Measurements from ENCODE around the gene PPM1B. TPM values are rescaled to one million over a fixed set of nuclear protein-coding genes. Genes with fewer than 3 reads are reported as not detected.

PPM1B gene
- total RNA-seq, 1 donor from 2014 or later = 36.2 TPM

DNA sequence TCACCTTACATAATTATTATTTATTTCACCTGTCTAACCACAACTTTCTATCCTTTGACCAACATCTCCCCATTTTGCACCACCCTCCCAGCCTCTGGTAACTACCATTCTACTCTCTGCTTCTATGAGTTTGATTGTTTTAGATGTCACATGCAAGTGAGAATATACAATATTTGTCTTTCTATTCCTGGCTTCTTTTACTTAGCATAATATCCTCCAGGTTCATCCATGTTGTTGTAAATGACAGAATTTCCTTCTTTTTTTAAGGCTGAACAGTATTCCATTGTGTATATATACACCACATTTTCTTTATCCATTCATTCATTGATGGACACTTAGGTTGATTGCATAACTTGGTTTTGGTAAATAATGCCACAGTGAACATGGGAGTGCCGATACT lies 24.0 kb downstream of the PPM1B start:
- H3K27ac Mint-ChIP-seq (ENCODE audit: unreplicated experiment) = no peak overlapping the region
- peaks cover 3% of the 10 kb centered on the region for H3K36me3 Mint-ChIP-seq (ENCODE audit: unreplicated experiment)
- TF ChIP-seq, protein P1, sequence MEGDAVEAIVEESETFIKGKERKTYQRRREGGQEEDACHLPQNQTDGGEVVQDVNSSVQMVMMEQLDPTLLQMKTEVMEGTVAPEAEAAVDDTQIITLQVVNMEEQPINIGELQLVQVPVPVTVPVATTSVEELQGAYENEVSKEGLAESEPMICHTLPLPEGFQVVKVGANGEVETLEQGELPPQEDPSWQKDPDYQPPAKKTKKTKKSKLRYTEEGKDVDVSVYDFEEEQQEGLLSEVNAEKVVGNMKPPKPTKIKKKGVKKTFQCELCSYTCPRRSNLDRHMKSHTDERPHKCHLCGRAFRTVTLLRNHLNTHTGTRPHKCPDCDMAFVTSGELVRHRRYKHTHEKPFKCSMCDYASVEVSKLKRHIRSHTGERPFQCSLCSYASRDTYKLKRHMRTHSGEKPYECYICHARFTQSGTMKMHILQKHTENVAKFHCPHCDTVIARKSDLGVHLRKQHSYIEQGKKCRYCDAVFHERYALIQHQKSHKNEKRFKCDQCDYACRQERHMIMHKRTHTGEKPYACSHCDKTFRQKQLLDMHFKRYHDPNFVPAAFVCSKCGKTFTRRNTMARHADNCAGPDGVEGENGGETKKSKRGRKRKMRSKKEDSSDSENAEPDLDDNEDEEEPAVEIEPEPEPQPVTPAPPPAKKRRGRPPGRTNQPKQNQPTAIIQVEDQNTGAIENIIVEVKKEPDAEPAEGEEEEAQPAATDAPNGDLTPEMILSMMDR (IDR thresholded peaks at IDR 0.05) = no peak
- no peaks in the 10 kb centered on the region for H3K9me3 Mint-ChIP-seq (ENCODE audit: unreplicated experiment)
- DNase-seq (ENCODE audit: extremely low spot score, unreplicated experiment) = no peak
- H3K27me3 Mint-ChIP-seq (ENCODE audit: unreplicated experiment) = no peaks in the 10 kb centered on the region
- peaks cover 28% of the 10 kb centered on the region for H3K4me1 Mint-ChIP-seq (ENCODE audit: unreplicated experiment)
- H3K4me3 Mint-ChIP-seq (ENCODE audit: unreplicated experiment) = no peak overlapping the region

- Mint-ChIP-seq H3K4me1 (ENCODE audit: unreplicated experiment) (peaks cover 19% of the 10 kb centered on the region), H3K4me3 (ENCODE audit: unreplicated experiment) (no peak overlapping the region), H3K9me3 (ENCODE audit: unreplicated experiment) (no peaks in the 10 kb centered on the region), H3K27me3 (ENCODE audit: unreplicated experiment) (no peaks in the 10 kb centered on the region), H3K27ac (ENCODE audit: unreplicated experiment) (no peak overlapping the region), H3K36me3 (ENCODE audit: unreplicated experiment) (peaks cover 3% of the 10 kb centered on the region)
- TF ChIP-seq, protein P1 (IDR thresholded peaks at IDR 0.05) = no peak
- DNase-seq (ENCODE audit: extremely low spot score, unreplicated experiment) = no peak
Observed at GRCh38 chr2:44195714-44196113, 27.0 kb downstream of the PPM1B start.

DNA sequence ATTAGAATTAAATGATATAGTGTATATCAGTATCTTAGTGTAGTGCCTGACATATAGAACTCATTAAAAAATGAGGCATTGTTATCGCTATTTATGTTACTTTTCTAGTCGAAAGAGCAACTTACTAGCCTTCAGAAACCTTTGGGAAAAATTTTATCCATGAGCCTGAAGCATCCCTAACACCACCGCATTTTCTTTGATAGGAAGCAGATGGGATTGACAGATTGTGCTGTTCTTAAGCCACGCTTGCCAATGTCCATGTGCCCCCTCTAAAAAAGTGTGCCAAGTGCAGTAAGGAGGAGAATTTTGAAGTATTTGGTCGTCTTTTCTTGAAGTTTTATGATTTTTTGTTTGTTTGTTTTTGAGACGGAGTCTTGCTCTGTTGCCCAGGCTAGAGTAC lies 29.1 kb downstream of the PPM1B start:
- Mint-ChIP-seq H3K4me1 (ENCODE audit: unreplicated experiment) (peaks cover 4% of the 10 kb centered on the region), H3K27ac (ENCODE audit: unreplicated experiment) (no peak overlapping the region), H3K27me3 (ENCODE audit: unreplicated experiment) (no peaks in the 10 kb centered on the region), H3K4me3 (ENCODE audit: unreplicated experiment) (no peak overlapping the region), H3K36me3 (ENCODE audit: unreplicated experiment) (peaks cover 13% of the 10 kb centered on the region), H3K9me3 (ENCODE audit: unreplicated experiment) (no peaks in the 10 kb centered on the region)
- TF ChIP-seq, protein P1 (IDR thresholded peaks at IDR 0.05) = no peak
- no peak for DNase-seq (ENCODE audit: extremely low spot score, unreplicated experiment)

- peaks cover 22% of the 10 kb centered on the region for H3K36me3 Mint-ChIP-seq (ENCODE audit: unreplicated experiment)
- peaks cover 7% of the 10 kb centered on the region for H3K9me3 Mint-ChIP-seq (ENCODE audit: unreplicated experiment)
- H3K27me3 Mint-ChIP-seq (ENCODE audit: unreplicated experiment) = no peaks in the 10 kb centered on the region
- H3K4me3 Mint-ChIP-seq (ENCODE audit: unreplicated experiment) = no peak overlapping the region
- peaks cover 5% of the 10 kb centered on the region for H3K4me1 Mint-ChIP-seq (ENCODE audit: unreplicated experiment)
- no peak for DNase-seq (ENCODE audit: extremely low spot score, unreplicated experiment)
- TF ChIP-seq, protein P1 (IDR thresholded peaks at IDR 0.05) = no peak
- H3K27ac Mint-ChIP-seq (ENCODE audit: unreplicated experiment) = no peak overlapping the region
Observed at GRCh38 chr2:44200011-44200410, 31.3 kb downstream of the PPM1B start.

DNA sequence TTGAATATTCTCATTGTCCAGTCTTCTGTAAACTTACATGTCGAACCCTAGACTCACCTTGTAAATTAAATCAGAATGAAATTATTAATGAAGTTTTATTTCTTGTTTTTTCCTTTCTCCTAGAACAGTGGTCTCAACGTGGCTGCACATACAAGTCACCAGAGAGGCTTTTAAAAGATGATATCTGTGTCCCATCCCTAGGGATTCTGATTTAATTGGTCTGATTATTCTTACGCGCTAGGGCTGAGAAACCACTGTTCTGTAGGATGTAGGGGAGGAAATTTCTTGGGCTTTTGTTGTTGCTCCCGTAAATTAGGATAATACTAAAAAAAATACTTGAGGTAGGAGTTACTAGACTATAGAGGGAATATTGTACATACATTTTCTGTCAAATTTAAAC lies 32.1 kb downstream of the PPM1B start:
- Mint-ChIP-seq H3K4me1 (ENCODE audit: unreplicated experiment) (peaks cover 11% of the 10 kb centered on the region), H3K27ac (ENCODE audit: unreplicated experiment) (no peak overlapping the region), H3K36me3 (ENCODE audit: unreplicated experiment) (peaks cover 22% of the 10 kb centered on the region), H3K9me3 (ENCODE audit: unreplicated experiment) (peaks cover 7% of the 10 kb centered on the region), H3K4me3 (ENCODE audit: unreplicated experiment) (no peak overlapping the region), H3K27me3 (ENCODE audit: unreplicated experiment) (no peaks in the 10 kb centered on the region)
- TF ChIP-seq, protein P1 (IDR thresholded peaks at IDR 0.05) = no peak
- no peak for DNase-seq (ENCODE audit: extremely low spot score, unreplicated experiment)

Data from osteocyte (in vitro differentiated cells).